WI38 (cell line): ENCODE results near the gene SLC37A3.

Experiments used
- H3K4me3 ChIP-seq: 2 replicates; pipeline ENCODE4 v1.5.1; 2011; ENCODE audit warnings: low read depth, mild to moderate bottlenecking, control low read depth, low read length
- TF ChIP-seq, protein P1 (sequence below): IDR thresholded peaks from 2 replicates; pipeline ENCODE4 v1.5.1; 2012; ENCODE audit warnings: low read depth, mild to moderate bottlenecking, control low read depth, low read length

The SLC37A3 gene

GRCh38 chr7:140364819-140365218 is 33.5 kb downstream of the SLC37A3 start:
- TF ChIP-seq, protein P1, sequence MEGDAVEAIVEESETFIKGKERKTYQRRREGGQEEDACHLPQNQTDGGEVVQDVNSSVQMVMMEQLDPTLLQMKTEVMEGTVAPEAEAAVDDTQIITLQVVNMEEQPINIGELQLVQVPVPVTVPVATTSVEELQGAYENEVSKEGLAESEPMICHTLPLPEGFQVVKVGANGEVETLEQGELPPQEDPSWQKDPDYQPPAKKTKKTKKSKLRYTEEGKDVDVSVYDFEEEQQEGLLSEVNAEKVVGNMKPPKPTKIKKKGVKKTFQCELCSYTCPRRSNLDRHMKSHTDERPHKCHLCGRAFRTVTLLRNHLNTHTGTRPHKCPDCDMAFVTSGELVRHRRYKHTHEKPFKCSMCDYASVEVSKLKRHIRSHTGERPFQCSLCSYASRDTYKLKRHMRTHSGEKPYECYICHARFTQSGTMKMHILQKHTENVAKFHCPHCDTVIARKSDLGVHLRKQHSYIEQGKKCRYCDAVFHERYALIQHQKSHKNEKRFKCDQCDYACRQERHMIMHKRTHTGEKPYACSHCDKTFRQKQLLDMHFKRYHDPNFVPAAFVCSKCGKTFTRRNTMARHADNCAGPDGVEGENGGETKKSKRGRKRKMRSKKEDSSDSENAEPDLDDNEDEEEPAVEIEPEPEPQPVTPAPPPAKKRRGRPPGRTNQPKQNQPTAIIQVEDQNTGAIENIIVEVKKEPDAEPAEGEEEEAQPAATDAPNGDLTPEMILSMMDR: no peak
- no peak overlapping the region for H3K4me3 ChIP-seq

- no peak overlapping the region for H3K4me3 ChIP-seq
- TF ChIP-seq, protein P1: no peak
Measured at GRCh38 chr7:140360697-140361229, 37.6 kb downstream of the SLC37A3 start.

DNA sequence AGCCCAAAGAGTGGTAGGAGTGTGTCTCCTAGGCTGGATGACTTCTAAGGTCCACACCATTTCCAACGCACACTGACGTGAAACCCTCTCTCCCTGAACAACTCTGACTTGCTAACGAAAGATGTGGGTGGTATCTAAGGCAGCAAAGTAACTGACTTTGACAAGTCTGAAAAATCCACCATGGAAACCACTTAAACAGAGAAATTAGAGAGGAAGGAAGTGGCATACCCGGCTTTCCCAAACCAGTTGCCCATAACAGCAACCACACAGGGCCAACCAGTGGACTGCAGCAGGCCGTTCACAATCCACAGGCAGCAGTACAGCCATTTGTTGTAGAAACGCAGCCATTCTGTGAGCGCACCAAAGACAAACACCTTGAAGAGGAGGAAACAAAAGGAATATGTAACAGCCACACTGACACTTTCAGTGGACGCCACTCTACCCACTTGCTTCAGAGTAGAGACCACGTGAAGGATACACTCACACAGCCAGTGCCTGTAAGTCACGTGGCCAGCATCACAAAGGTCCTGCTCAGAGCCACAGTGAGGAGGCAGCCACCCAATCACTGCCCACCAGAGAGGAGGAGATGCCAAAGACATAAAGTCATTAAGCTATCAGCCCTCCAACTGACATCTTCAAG is 39.8 kb downstream of the SLC37A3 start:
- TF ChIP-seq, protein P1: no peak
- H3K4me3 ChIP-seq: no peak overlapping the region

GRCh38 chr7:140358024-140358411 is 40.3 kb downstream of the SLC37A3 start:
- no peak overlapping the region for H3K4me3 ChIP-seq
- TF ChIP-seq, protein P1: no peak

DNA sequence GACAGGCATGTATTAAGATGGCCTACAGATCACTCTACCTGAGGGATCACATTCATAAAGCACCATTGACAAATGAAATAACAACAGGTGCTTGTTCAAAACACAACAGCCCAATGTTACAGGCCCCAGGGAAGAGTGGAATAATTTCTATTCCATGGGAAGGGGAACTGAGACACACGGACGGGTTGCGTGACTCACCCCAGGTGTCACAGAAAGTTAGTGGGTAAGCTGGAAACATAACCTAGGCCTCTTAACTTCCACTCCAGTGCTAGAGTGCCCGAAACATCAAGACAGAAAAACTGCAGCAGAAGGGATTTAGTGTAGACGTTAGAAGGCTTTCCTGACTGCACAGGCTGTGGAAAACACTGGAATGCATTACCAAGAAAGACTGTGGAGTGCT is 48.3 kb downstream of the SLC37A3 start:
- no peak overlapping the region for H3K4me3 ChIP-seq
- TF ChIP-seq, protein P1: no peak

GRCh38 chr7:140349144-140349771 is 49.1 kb downstream of the SLC37A3 start:
- TF ChIP-seq, protein P1: no peak
- no peak overlapping the region for H3K4me3 ChIP-seq

DNA sequence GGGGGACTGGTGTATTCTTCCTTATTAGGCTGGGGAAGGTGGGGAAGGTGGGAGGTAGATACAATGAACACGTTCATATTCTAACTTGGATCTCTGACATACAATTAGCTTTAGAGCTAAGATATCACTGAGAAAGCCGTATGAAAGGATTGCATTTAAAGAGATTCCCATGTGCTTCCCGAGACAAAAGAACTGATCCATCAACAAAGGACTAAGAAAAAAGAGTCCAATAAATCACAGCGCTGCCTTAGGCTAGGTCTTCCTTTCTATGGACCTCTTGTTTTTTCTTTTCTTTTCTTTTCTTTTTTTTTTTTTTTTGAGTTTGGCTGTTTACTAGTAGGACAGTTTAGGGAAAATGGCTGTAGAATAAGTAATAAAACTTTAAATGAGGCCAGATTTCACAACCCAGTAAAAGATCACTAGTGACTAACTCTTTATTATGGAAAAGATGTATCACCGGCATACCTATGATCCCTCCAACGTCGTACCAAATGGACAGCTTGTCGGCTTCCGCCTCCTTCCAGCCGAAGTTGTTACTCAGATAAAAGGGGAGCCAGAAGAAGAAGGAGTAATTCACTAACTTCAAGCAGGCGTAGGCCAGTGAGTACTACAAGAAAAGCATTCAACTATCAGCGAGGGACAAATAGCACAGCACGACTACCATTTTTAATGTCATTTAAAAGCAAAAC is 50.0 kb downstream of the SLC37A3 start:
- TF ChIP-seq, protein P1: no peak
- H3K4me3 ChIP-seq: no peak overlapping the region
